ENCODE measurements around the gene SPECC1L. TPM values are rescaled to one million over a fixed set of nuclear protein-coding genes. Genes with fewer than 3 reads are reported as not detected.

Gene SPECC1L
- total and polyA plus RNA-seq, 10 donors, result 5.0 to 65.4 (median 41.5) TPM

- Histone ChIP-seq H3K9me3 (no peaks in the 10 kb centered on the region), H3K4me1 (peaks cover 11 to 65% (median 47%) of the 10 kb centered on the region in 6 donors), H3K4me3 (no peak overlapping the region), H3K36me3 (peaks cover 0 to 27% (median 6%) of the 10 kb centered on the region in 6 donors), H3K27ac (no peak overlapping the region), H3K27me3 (replicated peaks in 1 of 7) (peaks cover 0 to 10% (median 0%) of the 10 kb centered on the region in 7 donors)
- DNase-seq, result no peak
- 71 to 88% (median 77%) methylated on average over 9 to 11 of the region's 11 CpGs for WGBS, 5 donors
- intact Hi-C loops (cut with DNase I; ENCODE audit: low total_unique reads), result loop anchor here (5.0 kb wide), 1 partner anchor 86 kb away; no protein-coding TSS in a partner anchor
- TF ChIP-seq POLR2A (IDR thresholded peaks at IDR 0.05) (no peak), POLR2AphosphoS5 (IDR thresholded peaks at IDR 0.05) (peak in 1 of 3 donors; percentile 21)
These were observed 150.3 kb downstream of the SPECC1L start for GRCh38 chr22:24420977-24421343.

GRCh38 chr22:24421428-24421931 lies 150.8 kb downstream of the SPECC1L start:
- Histone ChIP-seq H3K4me3 (no peak overlapping the region), H3K36me3 (peaks cover 0 to 21% (median 2%) of the 10 kb centered on the region in 6 donors), H3K9me3 (no peaks in the 10 kb centered on the region), H3K27me3 (replicated peaks in 1 of 7) (peaks cover 0 to 10% (median 0%) of the 10 kb centered on the region in 7 donors), H3K27ac (no peak overlapping the region), H3K4me1 (peaks cover 11 to 71% (median 52%) of the 10 kb centered on the region in 6 donors)
- WGBS, 5 donors, result 41 to 60% (median 55%) methylated on average over 3 to 9 of the region's 9 CpGs
- DNase-seq, result no peak
- TF ChIP-seq POLR2AphosphoS5 (IDR thresholded peaks at IDR 0.05) (no peak), CTCF (IDR thresholded peaks at IDR 0.05 in 8 of 11, conservative IDR thresholded peaks at IDR 0.05 in 3 of 11) (peak in 9 of 11 experiments; percentile 7 to 66 (median 47))
- intact Hi-C loops (cut with DNase I; ENCODE audit: low total_unique reads), result loop anchor here (5.0 kb wide), 1 partner anchor 86 kb away; no protein-coding TSS in a partner anchor

GRCh38 chr22:24422102-24422665 lies 151.6 kb downstream of the SPECC1L start:
- intact Hi-C loops (cut with DNase I; ENCODE audit: low total_unique reads), result loop anchor here (5.0 kb wide), 1 partner anchor 85 kb away; no protein-coding TSS in a partner anchor
- Histone ChIP-seq H3K4me1 (peaks cover 16 to 78% (median 59%) of the 10 kb centered on the region in 6 donors), H3K9me3 (no peaks in the 10 kb centered on the region), H3K27me3 (replicated peaks in 1 of 7) (peaks cover 0 to 10% (median 0%) of the 10 kb centered on the region in 7 donors), H3K36me3 (peaks cover 0 to 14% (median 0%) of the 10 kb centered on the region in 6 donors), H3K4me3 (no peak overlapping the region), H3K27ac (peak overlapping the region in 1 of 8 donors; percentile 2)
- TF ChIP-seq POLR2AphosphoS5 (IDR thresholded peaks at IDR 0.05) (no peak), POLR2A (IDR thresholded peaks at IDR 0.05) (no peak), CTCF (IDR thresholded peaks at IDR 0.05 in 8 of 11, conservative IDR thresholded peaks at IDR 0.05 in 3 of 11) (no peak)
- DNase-seq, result no peak
- 87 to 95% (median 90%) methylated on average over 4 to 5 of the region's 5 CpGs for WGBS, 5 donors

GRCh38 chr22:24423519-24424000 lies 152.9 kb downstream of the SPECC1L start:
- H3K4me3 ChIP-seq, result peak overlapping the region; percentile 47 to 74 (median 63)
- DNase-seq, result peak; percentile 95
- peak overlapping the region in 7 of 8 donors; percentile 66 to 96 (median 79) for H3K27ac ChIP-seq

More at GRCh38 chr22:24423519-24424000, 152.9 kb downstream of the SPECC1L start:
- whole genome bisulfite sequencing, 5 donors, result 0 to 2% (median 1%) methylated on average over 26 to 56 of the region's 56 CpGs
- intact Hi-C loops (cut with DNase I; ENCODE audit: low total_unique reads), result loop anchor here (5.0 kb wide), 1 partner anchor 84 kb away; no protein-coding TSS in a partner anchor
- Histone ChIP-seq H3K27me3 (replicated peaks in 1 of 7) (peaks cover 0 to 10% (median 0%) of the 10 kb centered on the region in 7 donors), H3K36me3 (peaks cover 0 to under 1% (median 0%) of the 10 kb centered on the region in 6 donors), H3K4me1 (peaks cover 17 to 91% (median 72%) of the 10 kb centered on the region in 6 donors), H3K9me3 (no peaks in the 10 kb centered on the region)
- TF ChIP-seq POLR2AphosphoS5 (IDR thresholded peaks at IDR 0.05) (peak in 2 of 3 donors; percentile 30 to 66), CTCF (IDR thresholded peaks at IDR 0.05 in 8 of 11, conservative IDR thresholded peaks at IDR 0.05 in 3 of 11) (peak; percentile 57 to 99 (median 96)), POLR2A (IDR thresholded peaks at IDR 0.05) (no peak)
